Large intestine (tissue), 3 donors: Measurements from ENCODE around the gene PEX26. TPM values are rescaled to one million over a fixed set of nuclear protein-coding genes. Genes with fewer than 3 reads are reported as not detected.
A peak's percentile ranks its signal among the peaks of the same experiment; 100 is the strongest.
"Not testable (repeated sequence)": the region's sequence is repeated elsewhere in the genome, so short reads cannot be mapped to it uniquely, and the experiment has no call there.

ENCODE experiments used
- DNase-seq, 2 donors: peaks; one replicate each; pipeline versions ENCODE4 v3.0.0 to v3.0.0-alpha.2; 2013
- H3K27ac ChIP-seq: one replicate; pipeline ENCODE4 v1.5.1; 2013; ENCODE audit warnings: low read length
- H3K27me3 ChIP-seq: 2 replicates; pipeline ENCODE4 v1.6.1; 2013; ENCODE audit warnings: low read length; ENCODE audit not compliant: control insufficient read depth, insufficient read depth
- H3K36me3 ChIP-seq: 2 replicates; pipeline ENCODE4 v1.6.1; 2013; ENCODE audit warnings: low read length; ENCODE audit not compliant: control insufficient read depth, insufficient read depth
- H3K4me1 ChIP-seq: one replicate; pipeline ENCODE4 v1.6.1; 2013; ENCODE audit warnings: low read length; ENCODE audit not compliant: control insufficient read depth, insufficient read depth
- H3K4me3 ChIP-seq: one replicate; pipeline ENCODE4 v1.5.1; 2013; ENCODE audit warnings: low read length
- H3K9me3 ChIP-seq: one replicate; pipeline ENCODE4 v1.6.1; 2013; ENCODE audit warnings: mild to moderate bottlenecking, low read depth, low read length, moderate library complexity; ENCODE audit not compliant: control insufficient read depth
- WGBS: methylation state at CpG from one replicate; pipeline ENCODE4 v1.1.5; 2013; ENCODE audit warnings: low lambda C conversion rate; ENCODE audit not compliant: insufficient coverage; 5-methylcytosine and 5-hydroxymethylcytosine counted together
- polyA plus RNA-seq: library from polyadenylated mRNA; unstranded; fragments of 120-200 nt; gene quantifications from one replicate; pipeline ENCODE4 v1.2.1, GENCODE V29; 2013

Gene PEX26
- polyA plus RNA-seq, 1 donor = 32.7 TPM

DNA sequence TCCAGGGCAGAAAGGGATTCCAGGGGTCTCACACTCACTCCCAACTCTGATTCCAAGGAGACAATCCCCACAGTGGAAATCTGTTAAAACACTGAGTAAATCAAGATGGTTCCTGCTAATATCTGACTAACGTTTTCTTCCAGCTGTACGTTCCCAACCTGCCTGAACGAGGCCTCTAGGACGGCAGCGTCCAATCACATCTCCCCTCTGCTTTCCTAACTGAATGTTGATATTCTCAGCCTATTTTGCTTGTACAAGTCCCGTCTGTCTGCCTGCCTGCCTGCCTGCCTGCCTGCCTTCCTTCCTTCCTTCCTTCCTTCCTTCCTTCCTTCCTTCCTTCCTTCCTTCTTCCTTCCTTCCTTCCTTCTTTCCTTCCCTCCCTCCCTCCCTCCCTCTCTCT is 14.1 kb upstream of the PEX26 start:
- H3K4me1 ChIP-seq = peaks cover 66% of the 10 kb centered on the region
- WGBS = no CpG with 5 or more reads among the region's 6 CpGs
- not testable (repeated sequence) for H3K36me3 ChIP-seq, H3K27me3 ChIP-seq, H3K27ac ChIP-seq, H3K4me3 ChIP-seq, DNase-seq, H3K9me3 ChIP-seq

- no peak for DNase-seq
- Histone ChIP-seq H3K27me3 (no peaks in the 10 kb centered on the region), H3K9me3 (no peaks in the 10 kb centered on the region), H3K4me3 (no peak overlapping the region), H3K27ac (no peak overlapping the region), H3K4me1 (peaks cover 67% of the 10 kb centered on the region), H3K36me3 (no peaks in the 10 kb centered on the region)
- WGBS = no CpG with 5 or more reads among the region's 7 CpGs
Measured at GRCh38 chr22:18064636-18065035, 13.2 kb upstream of the PEX26 start.

DNA sequence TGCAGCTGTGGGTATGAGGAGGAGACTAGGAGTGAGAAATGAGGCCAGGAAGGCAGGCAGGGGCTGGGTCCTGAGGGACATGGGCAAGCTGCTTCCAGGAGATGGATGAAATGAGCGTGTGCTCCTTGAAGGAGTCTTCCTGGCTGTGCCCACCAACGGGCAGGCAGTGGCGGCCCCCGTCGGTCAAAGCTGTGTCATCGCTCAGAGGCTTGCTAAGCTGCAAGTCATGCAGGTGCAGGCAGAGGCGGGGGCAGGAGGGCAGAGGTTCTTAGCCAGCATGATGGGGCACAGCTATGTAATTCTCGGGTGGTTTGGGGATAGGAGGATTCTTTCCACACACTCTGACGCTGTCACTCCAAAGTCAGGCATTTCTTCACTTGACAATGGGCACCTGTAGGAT is 12.5 kb upstream of the PEX26 start:
- H3K4me3 ChIP-seq = no peak overlapping the region
- H3K27me3 ChIP-seq = no peaks in the 10 kb centered on the region
- H3K4me1 ChIP-seq = peaks cover 71% of the 10 kb centered on the region
- no peaks in the 10 kb centered on the region for H3K9me3 ChIP-seq
- DNase-seq = no peak
- H3K36me3 ChIP-seq = no peaks in the 10 kb centered on the region
- no CpG with 5 or more reads among the region's 9 CpGs for WGBS
- H3K27ac ChIP-seq = no peak overlapping the region

DNA sequence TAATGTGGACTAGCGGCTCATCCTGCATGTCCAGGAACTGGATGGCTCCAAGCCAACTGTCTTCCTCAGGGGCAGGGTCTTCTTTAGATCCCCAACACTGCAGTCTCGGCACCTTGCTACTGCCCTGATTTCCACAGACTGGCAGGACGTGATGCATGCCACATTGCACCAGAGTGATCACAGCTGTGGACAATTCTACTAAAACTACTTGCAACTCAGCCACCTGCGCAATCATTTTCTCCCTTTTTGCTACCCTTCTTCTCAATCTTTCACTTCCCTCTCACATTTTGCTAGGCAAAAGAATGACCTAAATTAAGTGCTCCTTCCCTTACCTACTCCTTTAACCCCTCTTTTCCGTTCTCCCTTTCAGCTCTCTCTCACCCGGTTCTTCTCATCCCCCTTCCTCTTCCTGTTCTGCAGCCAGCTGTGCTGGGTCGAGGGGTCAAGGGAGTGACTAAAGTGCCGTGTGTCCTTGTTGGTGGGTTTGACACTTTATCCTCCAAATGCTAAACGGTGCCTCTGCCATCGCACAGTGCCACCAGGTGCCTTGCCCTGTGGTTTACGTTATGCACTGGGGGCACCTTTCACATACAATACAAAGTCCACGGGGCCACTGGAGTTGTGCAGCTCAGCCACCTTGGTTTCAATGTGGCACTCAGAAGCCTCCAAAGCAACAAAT is 11.5 kb upstream of the PEX26 start:
- H3K36me3 ChIP-seq = no peaks in the 10 kb centered on the region

GRCh38 chr22:18067121-18067520 is 10.7 kb upstream of the PEX26 start:
- Histone ChIP-seq H3K9me3 (no peaks in the 10 kb centered on the region), H3K36me3 (no peaks in the 10 kb centered on the region), H3K27ac (peak overlapping the region; percentile 81), H3K27me3 (no peaks in the 10 kb centered on the region), H3K4me1 (peaks cover 68% of the 10 kb centered on the region), H3K4me3 (no peak overlapping the region)
- WGBS = no CpG with 5 or more reads among the region's 3 CpGs
- no peak for DNase-seq

More for the DNA sequence above, 11.5 kb upstream of the PEX26 start:
- 66% methylated on average over 4 of the region's 12 CpGs for WGBS
- DNase-seq = peak; percentile 64 to 78
- no peaks in the 10 kb centered on the region for H3K27me3 ChIP-seq
- no peaks in the 10 kb centered on the region for H3K9me3 ChIP-seq
- peaks cover 73% of the 10 kb centered on the region for H3K4me1 ChIP-seq
- H3K27ac ChIP-seq = no peak overlapping the region
- no peak overlapping the region for H3K4me3 ChIP-seq

- no peak for DNase-seq
- Histone ChIP-seq H3K4me3 (no peak overlapping the region), H3K27me3 (no peaks in the 10 kb centered on the region), H3K36me3 (no peaks in the 10 kb centered on the region), H3K4me1 (peaks cover 68% of the 10 kb centered on the region), H3K9me3 (no peaks in the 10 kb centered on the region), H3K27ac (peak overlapping the region; percentile 81)
- WGBS = 80% methylated on average over 1 of the region's 14 CpGs
Measured at GRCh38 chr22:18067548-18068341, 10.0 kb upstream of the PEX26 start.

DNA sequence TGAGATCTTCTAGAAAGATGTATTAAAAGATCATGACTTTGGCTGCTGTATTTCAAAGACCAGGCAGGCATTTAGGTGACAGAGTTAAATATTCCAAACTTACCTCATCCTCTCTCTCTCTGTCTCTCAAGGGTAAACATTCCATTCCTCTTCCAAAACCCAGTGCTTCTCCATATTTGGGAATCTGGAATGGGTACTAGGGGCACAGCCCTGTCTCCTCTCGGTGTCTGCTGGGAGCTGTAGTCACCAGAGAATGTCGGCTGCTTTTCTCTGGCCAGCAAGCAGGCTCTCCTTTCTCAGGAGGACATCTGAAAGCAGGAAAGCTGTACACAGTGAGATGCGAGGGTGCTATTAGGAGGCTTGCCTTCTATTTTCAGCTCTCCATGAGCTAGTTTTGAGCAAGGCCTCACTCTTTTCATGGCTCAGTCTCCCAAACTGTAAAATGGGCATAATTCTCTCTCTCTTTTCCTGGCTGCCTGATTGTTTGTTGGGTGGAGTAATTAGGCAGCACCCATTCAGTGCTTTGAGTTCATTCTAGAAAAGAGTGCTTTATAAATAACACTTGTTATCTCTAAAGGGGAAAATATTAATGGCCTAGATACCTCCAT is 9.3 kb upstream of the PEX26 start:
- Histone ChIP-seq H3K27ac (peak overlapping the region; percentile 81), H3K4me3 (no peak overlapping the region), H3K36me3 (no peaks in the 10 kb centered on the region), H3K27me3 (no peaks in the 10 kb centered on the region), H3K4me1 (peaks cover 68% of the 10 kb centered on the region), H3K9me3 (no peaks in the 10 kb centered on the region)
- DNase-seq = no peak
- no CpG with 5 or more reads among the region's 3 CpGs for WGBS

- Histone ChIP-seq H3K4me3 (no peak overlapping the region), H3K27ac (peak overlapping the region; percentile 81), H3K4me1 (peaks cover 68% of the 10 kb centered on the region), H3K9me3 (no peaks in the 10 kb centered on the region), H3K36me3 (no peaks in the 10 kb centered on the region), H3K27me3 (no peaks in the 10 kb centered on the region)
- no CpG with 5 or more reads among the region's 2 CpGs for WGBS
- DNase-seq = peak; percentile 56 to 82
Measured at GRCh38 chr22:18069041-18069440, 8.7 kb upstream of the PEX26 start.

DNA sequence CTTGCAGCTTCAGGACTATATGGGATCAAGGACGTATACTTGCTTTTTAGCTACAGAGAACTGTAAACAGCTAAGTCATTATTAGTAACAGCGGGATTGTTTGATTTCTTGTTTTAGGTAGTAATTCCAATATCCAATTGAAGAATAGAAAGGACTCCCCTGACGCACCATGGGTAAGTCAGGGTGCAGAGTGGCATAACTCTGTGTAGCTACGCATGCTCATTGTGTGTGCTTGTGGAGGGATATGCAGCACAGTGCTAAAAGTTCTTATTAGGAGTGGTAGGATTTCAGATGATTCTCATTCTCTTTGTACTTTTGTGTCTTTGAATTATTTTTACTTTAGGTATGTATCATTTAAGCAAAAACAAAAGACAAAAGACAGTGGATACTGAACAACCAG is 7.7 kb upstream of the PEX26 start:
- Histone ChIP-seq H3K9me3 (no peaks in the 10 kb centered on the region), H3K27me3 (no peaks in the 10 kb centered on the region), H3K36me3 (no peaks in the 10 kb centered on the region), H3K4me1 (peaks cover 64% of the 10 kb centered on the region), H3K4me3 (no peak overlapping the region), H3K27ac (peak overlapping the region; percentile 81)
- DNase-seq = no peak
- no CpG with 5 or more reads among the region's 4 CpGs for WGBS

GRCh38 chr22:18070556-18071306 is 7.1 kb upstream of the PEX26 start:
- Histone ChIP-seq H3K4me3 (no peak overlapping the region), H3K9me3 (no peaks in the 10 kb centered on the region), H3K27me3 (no peaks in the 10 kb centered on the region), H3K36me3 (no peaks in the 10 kb centered on the region), H3K4me1 (peaks cover 58% of the 10 kb centered on the region), H3K27ac (peak overlapping the region; percentile 81)
- 60% methylated on average over 2 of the region's 14 CpGs for WGBS
- peak; percentile 80 to 93 for DNase-seq
